ENCODE measurements around the gene TOP3B. TPM values are rescaled to one million over a fixed set of nuclear protein-coding genes. Genes with fewer than 3 reads are reported as not detected.
A peak's percentile ranks its signal among the peaks of the same experiment; 100 is the strongest.

Gene TOP3B
- polyA plus RNA-seq, 3 donors, result 9.0 to 31.9 (median 9.5) TPM

DNA sequence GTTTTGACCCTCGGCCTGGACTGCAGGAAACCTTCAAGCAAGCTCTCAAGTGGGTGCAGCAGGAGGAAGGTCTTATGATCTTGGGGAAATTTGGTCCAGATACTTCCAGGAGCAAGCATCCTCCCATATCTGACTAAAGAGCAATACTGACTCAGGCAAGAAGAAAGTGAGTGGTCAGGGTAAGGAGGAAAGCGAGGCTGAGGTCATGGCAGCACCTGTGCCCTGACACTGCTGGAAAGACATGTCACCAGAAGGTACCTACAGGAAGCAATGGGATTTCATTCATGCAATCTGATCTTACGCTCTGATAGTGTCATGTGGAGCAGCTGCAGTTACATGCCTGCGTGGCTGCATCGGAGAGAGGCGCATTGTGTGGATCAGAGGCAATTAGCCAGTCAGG is 6.5 kb upstream of the TOP3B start:
- peaks cover 3 to 8% (median 5%) of the 10 kb centered on the region in 3 donors for H3K27me3 Mint-ChIP-seq (ENCODE audit: low read depth in 3 of 3)
- no peak overlapping the region for H3K4me2 ChIP-seq (replicated peaks; ENCODE audit: extremely low read depth, low read length, poor library complexity, severe bottlenecking)
- H3K4me3 ChIP-seq (replicated peaks in 1 of 3; ENCODE audit: low read depth in 2 of 3, low read length in 3 of 3), result no peak overlapping the region
- WGBS (ENCODE audit: insufficient coverage), result 91% methylated on average over 5 of the region's 6 CpGs
- no peaks in the 10 kb centered on the region for H3K36me3 ChIP-seq (replicated peaks in 1 of 2; ENCODE audit: control insufficient read depth in 1 of 2, insufficient read depth in 2 of 2, low read length in 2 of 2)
- intact Hi-C loops (cut with micrococcal nuclease), result no loop called here
- no peaks in the 10 kb centered on the region for H3K79me2 ChIP-seq (ENCODE audit: insufficient read depth, low read length)
- DNase-seq, result no peak
- no peak overlapping the region for H2AFZ ChIP-seq (ENCODE audit: insufficient read depth, low read depth, low read length, poor library complexity, severe bottlenecking)
- H3K27ac Mint-ChIP-seq, result no peak overlapping the region
- H4K20me1 ChIP-seq (ENCODE audit: insufficient read depth, low read length), result no peaks in the 10 kb centered on the region
- no peak overlapping the region for H3K4me3 Mint-ChIP-seq
- H3K27me3 ChIP-seq (ENCODE audit: control insufficient read depth in 2 of 2, insufficient read depth in 2 of 2, low read length in 2 of 2), result no peaks in the 10 kb centered on the region
- TF ChIP-seq, protein P1, sequence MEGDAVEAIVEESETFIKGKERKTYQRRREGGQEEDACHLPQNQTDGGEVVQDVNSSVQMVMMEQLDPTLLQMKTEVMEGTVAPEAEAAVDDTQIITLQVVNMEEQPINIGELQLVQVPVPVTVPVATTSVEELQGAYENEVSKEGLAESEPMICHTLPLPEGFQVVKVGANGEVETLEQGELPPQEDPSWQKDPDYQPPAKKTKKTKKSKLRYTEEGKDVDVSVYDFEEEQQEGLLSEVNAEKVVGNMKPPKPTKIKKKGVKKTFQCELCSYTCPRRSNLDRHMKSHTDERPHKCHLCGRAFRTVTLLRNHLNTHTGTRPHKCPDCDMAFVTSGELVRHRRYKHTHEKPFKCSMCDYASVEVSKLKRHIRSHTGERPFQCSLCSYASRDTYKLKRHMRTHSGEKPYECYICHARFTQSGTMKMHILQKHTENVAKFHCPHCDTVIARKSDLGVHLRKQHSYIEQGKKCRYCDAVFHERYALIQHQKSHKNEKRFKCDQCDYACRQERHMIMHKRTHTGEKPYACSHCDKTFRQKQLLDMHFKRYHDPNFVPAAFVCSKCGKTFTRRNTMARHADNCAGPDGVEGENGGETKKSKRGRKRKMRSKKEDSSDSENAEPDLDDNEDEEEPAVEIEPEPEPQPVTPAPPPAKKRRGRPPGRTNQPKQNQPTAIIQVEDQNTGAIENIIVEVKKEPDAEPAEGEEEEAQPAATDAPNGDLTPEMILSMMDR (IDR thresholded peaks at IDR 0.05), result no peak
- H3K36me3 Mint-ChIP-seq, result no peaks in the 10 kb centered on the region
- peaks cover 0 to 4% (median 0%) of the 10 kb centered on the region in 7 donors for H3K9me3 Mint-ChIP-seq
- H3K9me3 ChIP-seq (replicated peaks in 1 of 2; ENCODE audit: control insufficient read depth in 1 of 2, insufficient read depth in 1 of 2, low read length in 2 of 2), result no peaks in the 10 kb centered on the region
- no peaks in the 10 kb centered on the region for H3K4me1 ChIP-seq (ENCODE audit: control insufficient read depth in 1 of 2, insufficient read depth in 2 of 2, low read length in 2 of 2)
- no peak overlapping the region for H3K27ac ChIP-seq (ENCODE audit: low read depth in 1 of 2, low read length in 2 of 2)
- H3K4me1 Mint-ChIP-seq, result no peaks in the 10 kb centered on the region
- H3K9ac ChIP-seq (ENCODE audit: insufficient read depth, low read length, poor library complexity, severe bottlenecking), result no peak overlapping the region

- WGBS (ENCODE audit: insufficient coverage), result no CpG with 5 or more reads among the region's 5 CpGs
- no peak for DNase-seq
- Histone ChIP-seq H3K9me3 (replicated peaks in 1 of 2; ENCODE audit: control insufficient read depth in 1 of 2, insufficient read depth in 1 of 2, low read length in 2 of 2) (no peaks in the 10 kb centered on the region), H3K27me3 (ENCODE audit: control insufficient read depth in 2 of 2, insufficient read depth in 2 of 2, low read length in 2 of 2) (no peaks in the 10 kb centered on the region), H2AFZ (ENCODE audit: insufficient read depth, low read depth, low read length, poor library complexity, severe bottlenecking) (peak overlapping the region; percentile 44), H4K20me1 (ENCODE audit: insufficient read depth, low read length) (peaks cover 6% of the 10 kb centered on the region), H3K4me2 (replicated peaks; ENCODE audit: extremely low read depth, low read length, poor library complexity, severe bottlenecking) (no peak overlapping the region), H3K4me1 (ENCODE audit: control insufficient read depth in 1 of 2, insufficient read depth in 2 of 2, low read length in 2 of 2) (peaks cover 11 to 14% of the 10 kb centered on the region in 2 donors), H3K36me3 (replicated peaks in 1 of 2; ENCODE audit: control insufficient read depth in 1 of 2, insufficient read depth in 2 of 2, low read length in 2 of 2) (peaks cover 0 to 4% of the 10 kb centered on the region in 2 donors), H3K79me2 (ENCODE audit: insufficient read depth, low read length) (peaks cover 25% of the 10 kb centered on the region), H3K27ac (ENCODE audit: low read depth in 1 of 2, low read length in 2 of 2) (no peak overlapping the region), H3K4me3 (replicated peaks in 1 of 3; ENCODE audit: low read depth in 2 of 3, low read length in 3 of 3) (no peak overlapping the region), H3K9ac (ENCODE audit: insufficient read depth, low read length, poor library complexity, severe bottlenecking) (no peak overlapping the region)
- H3K27ac Mint-ChIP-seq, result no peak overlapping the region
- H3K36me3 Mint-ChIP-seq, result no peaks in the 10 kb centered on the region
- TF ChIP-seq, protein P1 (IDR thresholded peaks at IDR 0.05), result no peak
- no peak overlapping the region for H3K4me3 Mint-ChIP-seq
- peaks cover 0 to 2% (median 0%) of the 10 kb centered on the region in 7 donors for H3K9me3 Mint-ChIP-seq
- intact Hi-C loops (cut with micrococcal nuclease), result no loop called here
- H3K4me1 Mint-ChIP-seq, result peaks cover 14% of the 10 kb centered on the region
- H3K27me3 Mint-ChIP-seq (ENCODE audit: low read depth in 3 of 3), result peaks cover 0 to 6% (median 1%) of the 10 kb centered on the region in 3 donors
Measured at GRCh38 chr22:21985214-21985613, 2.6 kb upstream of the TOP3B start.
